GM12891 (cell line): ENCODE results near the gene KCTD16.
A peak's percentile ranks its signal among the peaks of the same experiment; 100 is the strongest.

ENCODE experiments used
- DNase-seq: peaks from one replicate; pipeline ENCODE4 v3.0.0; 2011; ENCODE audit warnings: low spot score; ENCODE audit not compliant: insufficient read length
- FAIRE-seq: peaks from 2 replicates; lab custom pipeline; 2011; peaks lifted over from hg19 to GRCh38; lab: Jason Lieb, UNC
- PAX5 ChIP-seq: IDR thresholded peaks from 2 replicates; pipeline ENCODE4 v1.6.1; 2011; ENCODE audit warnings: low read length, moderate library complexity, mild to moderate bottlenecking; ENCODE audit not compliant: insufficient read depth, severe bottlenecking
- POLR2A ChIP-seq: IDR thresholded peaks from 2 replicates; pipeline ENCODE4 v1.6.1; 2011; ENCODE audit warnings: low read depth, low read length, control low read depth
- POLR2AphosphoS5 ChIP-seq: IDR thresholded peaks from 2 replicates; pipeline ENCODE4 v1.6.1; 2011; ENCODE audit warnings: low read depth, low read length, control low read depth
- POU2F2 ChIP-seq: IDR thresholded peaks from 2 replicates; pipeline ENCODE4 v1.6.1; 2011; ENCODE audit warnings: low read depth, mild to moderate bottlenecking, control low read depth, low read length, moderate library complexity
- SPI1 ChIP-seq: IDR thresholded peaks from 2 replicates; pipeline ENCODE4 v1.6.1; 2011; ENCODE audit warnings: low read depth, low read length, control low read depth
- TAF1 ChIP-seq: IDR thresholded peaks from 2 replicates; pipeline ENCODE4 v1.6.1; 2011; ENCODE audit warnings: low read depth, low read length, control low read depth

Gene KCTD16

GRCh38 chr5:144187699-144188294, 17.1 kb downstream of the KCTD16 start:
- peak; percentile 29 for DNase-seq
- TF ChIP-seq PAX5 (no peak), POLR2AphosphoS5 (no peak), POU2F2 (no peak), TAF1 (no peak), SPI1 (no peak), POLR2A (no peak)
- peak; percentile 81 for FAIRE-seq

- TF ChIP-seq PAX5 = no peak
- no peak for TF ChIP-seq SPI1
- TF ChIP-seq TAF1 = no peak
- no peak for TF ChIP-seq POU2F2
- TF ChIP-seq POLR2AphosphoS5 = no peak
- TF ChIP-seq POLR2A = no peak
- FAIRE-seq (peak; percentile 87), DNase-seq (no peak)
Observed at GRCh38 chr5:144189800-144190429, 19.2 kb downstream of the KCTD16 start.

DNA sequence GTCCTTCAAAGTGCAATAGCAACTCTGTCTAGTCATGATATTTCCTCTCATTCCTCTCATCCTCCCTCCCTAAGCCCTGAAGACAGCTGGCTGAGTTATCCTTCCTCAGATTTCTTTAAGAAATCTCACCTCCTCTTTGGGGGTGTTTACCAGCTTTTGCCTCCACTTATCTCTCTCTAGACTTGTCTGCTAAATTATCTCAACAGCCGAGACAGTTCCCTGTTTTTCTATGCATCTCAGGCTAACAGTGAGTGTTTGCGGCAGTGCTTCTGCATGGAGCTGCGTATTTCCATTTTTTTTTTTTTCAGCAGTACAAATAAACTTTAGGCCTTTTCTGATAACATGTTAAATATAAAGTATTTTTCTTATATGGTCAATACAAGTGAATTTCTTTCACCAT, 20.9 kb downstream of the KCTD16 start:
- FAIRE-seq = no peak
- TF ChIP-seq SPI1 (no peak), POLR2A (no peak), POU2F2 (no peak), POLR2AphosphoS5 (no peak), PAX5 (no peak), TAF1 (no peak)
- no peak for DNase-seq

DNA sequence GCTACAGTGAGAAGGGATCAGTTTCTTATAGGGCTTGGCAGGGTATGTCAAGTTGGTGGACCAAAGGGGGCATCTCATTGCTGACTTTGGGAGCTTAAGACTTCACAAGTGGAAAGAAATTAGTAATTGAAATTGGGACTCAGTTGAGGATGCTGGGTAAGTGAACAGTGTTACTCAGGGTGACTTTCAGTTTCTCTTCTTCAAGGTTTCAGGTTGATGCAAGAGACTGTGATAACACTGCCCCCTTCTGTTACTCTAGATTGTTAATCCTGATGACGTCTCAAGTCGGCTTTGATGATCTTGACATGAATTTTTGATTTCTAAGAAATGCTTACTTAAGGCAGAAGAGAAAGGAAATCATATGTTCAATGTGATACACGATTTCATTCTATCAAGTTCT, 21.3 kb downstream of the KCTD16 start:
- TF ChIP-seq SPI1 = no peak
- TF ChIP-seq TAF1 = no peak
- TF ChIP-seq POU2F2 = no peak
- TF ChIP-seq POLR2A = no peak
- no peak for TF ChIP-seq POLR2AphosphoS5
- no peak for TF ChIP-seq PAX5
- FAIRE-seq (peak; percentile 93), DNase-seq (peak; percentile 31)

DNA sequence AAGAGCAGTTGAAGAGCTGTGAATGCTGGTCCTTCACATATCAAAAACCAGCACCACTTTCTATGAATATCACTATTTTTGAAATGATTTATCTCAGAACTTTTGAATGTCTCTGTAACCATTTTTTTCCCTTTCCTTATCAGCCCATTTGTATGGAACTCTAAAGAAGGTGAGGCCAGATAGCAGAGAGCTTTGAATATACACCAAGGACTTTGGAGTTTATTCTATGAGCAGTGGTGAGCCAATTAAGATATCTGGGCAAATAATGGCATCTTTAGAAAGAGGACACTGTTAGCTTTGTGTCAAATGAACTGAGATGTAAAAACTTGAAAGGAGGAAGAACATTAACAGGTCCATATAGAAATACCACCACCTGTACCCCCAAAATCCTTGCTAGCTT, 22.0 kb downstream of the KCTD16 start:
- DNase-seq (no peak), FAIRE-seq (no peak)
- TF ChIP-seq SPI1 (no peak), POLR2A (no peak), TAF1 (no peak), POU2F2 (no peak), PAX5 (no peak), POLR2AphosphoS5 (no peak)

DNA sequence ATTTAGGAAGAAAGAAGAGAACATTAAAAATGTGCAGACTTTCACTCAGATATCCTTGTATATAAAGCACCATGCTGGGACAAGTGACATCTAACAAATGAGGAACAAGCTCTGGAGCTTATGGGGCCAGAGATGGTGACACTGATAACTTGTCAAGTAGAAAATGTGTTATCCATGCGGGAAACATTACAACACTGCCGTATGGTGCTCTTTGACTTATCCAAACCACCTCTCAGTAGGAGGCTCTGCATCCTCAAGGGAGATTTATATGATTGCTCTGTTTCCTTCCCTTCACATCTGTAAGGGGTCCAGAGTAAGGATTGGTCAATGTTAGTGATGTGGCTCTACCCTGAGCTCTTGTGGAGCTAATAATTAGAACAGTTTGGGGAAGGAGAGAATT, 23.5 kb downstream of the KCTD16 start:
- FAIRE-seq (no peak), DNase-seq (no peak)
- TF ChIP-seq POLR2A (no peak), TAF1 (no peak), SPI1 (no peak)

GRCh38 chr5:144195448-144195847, 24.8 kb downstream of the KCTD16 start:
- FAIRE-seq = no peak
- no peak for DNase-seq
- no peak for TF ChIP-seq PAX5
- no peak for TF ChIP-seq POLR2AphosphoS5
- TF ChIP-seq TAF1 = no peak
- no peak for TF ChIP-seq SPI1
- TF ChIP-seq POU2F2 = no peak
- no peak for TF ChIP-seq POLR2A

- DNase-seq (no peak), FAIRE-seq (peak; percentile 43)
- TF ChIP-seq TAF1 (no peak), POLR2AphosphoS5 (no peak), PAX5 (no peak), POLR2A (no peak), SPI1 (no peak), POU2F2 (no peak)
Observed at GRCh38 chr5:144196612-144197011, 25.9 kb downstream of the KCTD16 start.

DNA sequence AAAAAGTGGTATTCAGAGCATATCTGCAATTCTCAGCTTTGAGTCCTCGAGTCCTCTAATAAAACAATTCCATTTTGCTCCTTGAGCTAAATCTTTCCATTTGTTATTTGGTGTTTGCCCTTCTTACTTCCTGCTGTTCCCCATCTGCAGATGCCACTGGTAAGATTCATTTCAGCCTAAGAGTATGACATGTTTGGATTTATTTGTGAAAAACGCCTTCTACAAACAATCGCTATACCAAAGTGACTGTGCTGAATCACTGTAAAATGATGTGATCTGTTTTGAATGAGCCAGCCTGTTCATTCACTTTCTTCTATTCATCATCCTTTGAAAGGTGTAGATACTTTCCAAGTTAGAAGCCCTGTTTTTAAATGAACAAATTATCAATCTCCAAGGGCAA, 27.7 kb downstream of the KCTD16 start:
- no peak for FAIRE-seq

DNA sequence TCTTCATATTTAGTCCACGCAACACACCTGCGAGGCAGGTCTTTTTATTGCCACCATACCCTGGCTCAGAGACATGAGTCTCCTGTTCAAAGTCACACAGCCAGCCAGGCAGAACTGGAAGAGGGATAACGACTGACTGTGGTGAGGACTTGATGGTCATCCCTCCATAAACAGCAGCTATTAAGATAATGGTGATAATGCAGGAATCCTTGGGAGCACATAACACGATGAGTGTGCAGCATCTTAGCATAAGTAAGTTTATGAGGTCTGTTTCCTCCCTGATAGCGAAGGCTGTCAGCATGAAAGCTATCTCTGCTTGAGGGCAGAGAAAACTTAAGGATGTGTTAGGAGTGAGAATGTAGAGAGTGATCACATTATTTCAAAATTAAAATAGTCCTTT, 30.9 kb downstream of the KCTD16 start:
- DNase-seq (no peak), FAIRE-seq (no peak)
- no peak for TF ChIP-seq SPI1
- TF ChIP-seq POLR2AphosphoS5 = no peak
- no peak for TF ChIP-seq PAX5
- no peak for TF ChIP-seq POLR2A
- no peak for TF ChIP-seq TAF1
- no peak for TF ChIP-seq POU2F2

More for the DNA sequence above, 27.7 kb downstream of the KCTD16 start:
- no peak for DNase-seq
- no peak for TF ChIP-seq SPI1
- TF ChIP-seq POLR2A = no peak
- no peak for TF ChIP-seq TAF1
- TF ChIP-seq POLR2AphosphoS5 = no peak
- no peak for TF ChIP-seq PAX5
- no peak for TF ChIP-seq POU2F2
